H9 (cell line): Measurements from ENCODE around the gene PYHIN1. TPM values are rescaled to one million over a fixed set of nuclear protein-coding genes. Genes with fewer than 3 reads are reported as not detected.

Experiments
- DNase-seq: peaks from one replicate; pipeline ENCODE4 v3.0.0-alpha.2; 2017
- H2AFZ ChIP-seq: one replicate; pipeline ENCODE4 v1.6.1; 2013; ENCODE audit warnings: mild to moderate bottlenecking, low read length, control low read depth, moderate library complexity
- H2AK5ac ChIP-seq: 2 replicates; pipeline ENCODE4 v1.6.1; 2013; ENCODE audit warnings: low read length, control low read depth, mixed read lengths; ENCODE audit not compliant: insufficient read length
- H2BK120ac ChIP-seq: one replicate; pipeline ENCODE4 v1.6.1; 2013; ENCODE audit warnings: low read depth, mild to moderate bottlenecking, low read length, control low read depth, inconsistent platforms; ENCODE audit not compliant: poor library complexity, severe bottlenecking
- H2BK12ac ChIP-seq: 2 replicates; pipeline ENCODE4 v1.6.1; 2013; ENCODE audit warnings: low read length, control low read depth, mixed read lengths, low read depth; ENCODE audit not compliant: insufficient read length
- H2BK15ac ChIP-seq: 2 replicates; pipeline ENCODE4 v1.6.1; 2013; ENCODE audit warnings: low read depth, low read length, control low read depth
- H2BK20ac ChIP-seq: one replicate; pipeline ENCODE4 v1.6.1; 2013; ENCODE audit warnings: low read depth, mild to moderate bottlenecking, low read length, control low read depth, inconsistent platforms; ENCODE audit not compliant: poor library complexity, severe bottlenecking
- H2BK5ac ChIP-seq: 2 replicates; pipeline ENCODE4 v1.6.1; 2013; ENCODE audit warnings: low read length, control low read depth, mixed read lengths; ENCODE audit not compliant: insufficient read length
- H3K14ac ChIP-seq: 2 replicates; pipeline ENCODE4 v1.6.1; 2013; ENCODE audit warnings: low read length, control low read depth; ENCODE audit not compliant: insufficient read depth
- H3K18ac ChIP-seq: 2 replicates; pipeline ENCODE4 v1.6.1; 2013; ENCODE audit warnings: low read depth, mild to moderate bottlenecking, mixed read lengths, low read length, control low read depth; ENCODE audit not compliant: insufficient read length
- H3K23ac ChIP-seq: 2 replicates; pipeline ENCODE4 v1.6.1; 2013; ENCODE audit warnings: low read length, control low read depth, mixed read lengths, low read depth; ENCODE audit not compliant: insufficient read length
- H3K23me2 ChIP-seq: 2 replicates; pipeline ENCODE4 v1.6.1; 2013; ENCODE audit warnings: low read depth, mild to moderate bottlenecking, mixed read lengths, low read length, control low read depth; ENCODE audit not compliant: insufficient read length, poor library complexity, severe bottlenecking
- H3K27ac ChIP-seq: 2 replicates; pipeline ENCODE4 v1.5.1; 2013; ENCODE audit warnings: low read length, control low read depth, mixed read lengths, low read depth; ENCODE audit not compliant: insufficient read length
- H3K27me3 ChIP-seq: 2 replicates; pipeline ENCODE4 v1.6.1; 2013; ENCODE audit warnings: low read length, control low read depth, inconsistent platforms; ENCODE audit not compliant: insufficient read depth
- H3K4ac ChIP-seq: 2 replicates; pipeline ENCODE4 v1.6.1; 2013; ENCODE audit warnings: low read depth, mild to moderate bottlenecking, control low read depth, inconsistent platforms, low read length, moderate library complexity
- H3K4me1 ChIP-seq: 2 replicates; pipeline ENCODE4 v1.6.1; 2013; ENCODE audit warnings: low read length, control low read depth, inconsistent platforms; ENCODE audit not compliant: insufficient read depth
- H3K4me2 ChIP-seq: 2 replicates; pipeline ENCODE4 v1.6.1; 2013; ENCODE audit warnings: low read length, control low read depth, mixed read lengths; ENCODE audit not compliant: insufficient read length, insufficient read depth
- H3K56ac ChIP-seq: 2 replicates; pipeline ENCODE4 v1.6.1; 2013; ENCODE audit warnings: low read depth, mild to moderate bottlenecking, mixed read lengths, low read length, control low read depth; ENCODE audit not compliant: insufficient read length
- H3K79me1 ChIP-seq: 2 replicates; pipeline ENCODE4 v1.6.1; 2013; ENCODE audit warnings: low read depth, mild to moderate bottlenecking, moderate library complexity, low read length, control low read depth, inconsistent platforms; ENCODE audit not compliant: insufficient read depth, poor library complexity, severe bottlenecking
- H3K79me2 ChIP-seq: 2 replicates; pipeline ENCODE4 v1.6.1; 2013; ENCODE audit warnings: low read length, control low read depth, inconsistent platforms; ENCODE audit not compliant: insufficient read depth
- H3K9ac ChIP-seq: 2 replicates; pipeline ENCODE4 v1.6.1; 2013; ENCODE audit warnings: low read length, control low read depth, mixed read lengths; ENCODE audit not compliant: insufficient read length; ENCODE audit errors: extremely low read depth
- H3K9me3 ChIP-seq: one replicate; pipeline ENCODE4 v1.6.1; 2013; ENCODE audit warnings: low read depth, low read length, inconsistent platforms; ENCODE audit not compliant: control insufficient read depth
- H3T11ph ChIP-seq: one replicate; pipeline ENCODE4 v1.6.1; 2013; ENCODE audit warnings: mild to moderate bottlenecking, low read length, control low read depth, inconsistent platforms
- H4K20me1 ChIP-seq: one replicate; pipeline ENCODE4 v1.6.1; 2013; ENCODE audit not compliant: control insufficient read depth, insufficient read length, insufficient read depth
- H4K5ac ChIP-seq: 2 replicates; pipeline ENCODE4 v1.6.1; 2013; ENCODE audit warnings: low read depth, mild to moderate bottlenecking, mixed read lengths, low read length, control low read depth; ENCODE audit not compliant: insufficient read length
- H4K8ac ChIP-seq: replicated peaks from 2 replicates; pipeline ENCODE4 v1.6.1; 2013; ENCODE audit warnings: low read length, control low read depth, mixed read lengths, low read depth; ENCODE audit not compliant: insufficient read length
- H4K91ac ChIP-seq: 2 replicates; pipeline ENCODE4 v1.6.1; 2013; ENCODE audit warnings: low read depth, mild to moderate bottlenecking, moderate library complexity, mixed read lengths, low read length, control low read depth; ENCODE audit not compliant: insufficient read length
- H3K27ac Mint-ChIP-seq, 3 experiments: 2 replicates in 2 of 3; 3 replicates in 1 of 3; pipeline ENCODE4 v1.8.0; 2020 to 2021; ENCODE audit warnings: mixed read lengths in 3 of 3, mild to moderate bottlenecking in 1 of 3, moderate library complexity in 1 of 3
- H3K27me3 Mint-ChIP-seq: 2 replicates; pipeline ENCODE4 v1.8.0; 2021; ENCODE audit warnings: low read depth, mild to moderate bottlenecking, moderate library complexity, mixed read lengths
- H3K36me3 Mint-ChIP-seq, 3 experiments: 2 replicates in 2 of 3; 3 replicates in 1 of 3; pipeline ENCODE4 v1.8.0; 2020 to 2021; ENCODE audit warnings: low read depth in 3 of 3, mixed read lengths in 3 of 3; ENCODE audit not compliant: insufficient read depth in 1 of 3
- H3K4me1 Mint-ChIP-seq, 2 experiments: 2 replicates each; pipeline ENCODE4 v1.8.0; 2020; ENCODE audit warnings: mixed read lengths in 2 of 2
- H3K4me3 Mint-ChIP-seq, 2 experiments: 2 replicates in 1 of 2; 3 replicates in 1 of 2; pipeline ENCODE4 v1.8.0; 2020 to 2021; ENCODE audit warnings: mild to moderate bottlenecking in 2 of 2, mixed read lengths in 2 of 2, moderate library complexity in 1 of 2
- H3K9me3 Mint-ChIP-seq, 2 experiments: 2 replicates in 1 of 2; 3 replicates in 1 of 2; pipeline ENCODE4 v1.8.0; 2020; ENCODE audit warnings: mild to moderate bottlenecking in 2 of 2, mixed read lengths in 2 of 2, moderate library complexity in 1 of 2
- WGBS: extraction: QIAGEN DNeasy Blood & Tissue Kit; methylation state at CpG from one replicate; pipeline ENCODE4 v1.1.7; 2013; ENCODE audit warnings: missing lambda C conversion rate, low lambda C conversion rate, mixed read lengths; ENCODE audit not compliant: insufficient read length; ENCODE audit errors: extremely low coverage; 5-methylcytosine and 5-hydroxymethylcytosine counted together
- total RNA-seq: library from RNA; stranded (reverse); gene quantifications from 2 replicates; pipeline ENCODE4 v1.2.1, GENCODE V29; 2021
- TF ChIP-seq, protein P1 (sequence below): fragments of 200-600 bp; sonication (generic); conservative IDR thresholded peaks from 3 replicates; pipeline ENCODE4 v1.8.0; 2021; ENCODE audit warnings: antibody characterized with exemption, mild to moderate bottlenecking

Gene PYHIN1
- total RNA-seq, 1 experiment from 2014 or later = not detected

- Histone ChIP-seq H2BK20ac (no peak overlapping the region), H3K56ac (no peak overlapping the region), H2AK5ac (no peak overlapping the region), H3K9me3 (no peaks in the 10 kb centered on the region), H3K4ac (no peak overlapping the region), H3K79me2 (no peaks in the 10 kb centered on the region), H4K91ac (no peak overlapping the region), H3T11ph (no peak overlapping the region), H2BK5ac (no peak overlapping the region), H3K27me3 (no peaks in the 10 kb centered on the region), H4K5ac (no peak overlapping the region), H3K23ac (no peak overlapping the region), H4K8ac (no peak overlapping the region), H3K14ac (no peak overlapping the region), H2BK15ac (no peak overlapping the region), H2BK12ac (no peak overlapping the region), H3K4me1 (no peaks in the 10 kb centered on the region), H2BK120ac (no peak overlapping the region), H2AFZ (no peak overlapping the region), H3K79me1 (no peaks in the 10 kb centered on the region), H3K27ac (no peak overlapping the region), H3K4me2 (no peak overlapping the region), H3K9ac (no peak overlapping the region), H4K20me1 (no peaks in the 10 kb centered on the region), H3K18ac (no peak overlapping the region), H3K23me2 (no peaks in the 10 kb centered on the region)
- TF ChIP-seq, protein P1, sequence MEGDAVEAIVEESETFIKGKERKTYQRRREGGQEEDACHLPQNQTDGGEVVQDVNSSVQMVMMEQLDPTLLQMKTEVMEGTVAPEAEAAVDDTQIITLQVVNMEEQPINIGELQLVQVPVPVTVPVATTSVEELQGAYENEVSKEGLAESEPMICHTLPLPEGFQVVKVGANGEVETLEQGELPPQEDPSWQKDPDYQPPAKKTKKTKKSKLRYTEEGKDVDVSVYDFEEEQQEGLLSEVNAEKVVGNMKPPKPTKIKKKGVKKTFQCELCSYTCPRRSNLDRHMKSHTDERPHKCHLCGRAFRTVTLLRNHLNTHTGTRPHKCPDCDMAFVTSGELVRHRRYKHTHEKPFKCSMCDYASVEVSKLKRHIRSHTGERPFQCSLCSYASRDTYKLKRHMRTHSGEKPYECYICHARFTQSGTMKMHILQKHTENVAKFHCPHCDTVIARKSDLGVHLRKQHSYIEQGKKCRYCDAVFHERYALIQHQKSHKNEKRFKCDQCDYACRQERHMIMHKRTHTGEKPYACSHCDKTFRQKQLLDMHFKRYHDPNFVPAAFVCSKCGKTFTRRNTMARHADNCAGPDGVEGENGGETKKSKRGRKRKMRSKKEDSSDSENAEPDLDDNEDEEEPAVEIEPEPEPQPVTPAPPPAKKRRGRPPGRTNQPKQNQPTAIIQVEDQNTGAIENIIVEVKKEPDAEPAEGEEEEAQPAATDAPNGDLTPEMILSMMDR = no peak
- Mint-ChIP-seq H3K27me3 (peaks cover 2% of the 10 kb centered on the region; the same call in 1 of the 2 replicates), H3K4me3 (no peak overlapping the region), H3K36me3 (no peaks in the 10 kb centered on the region), H3K9me3 (no peaks in the 10 kb centered on the region; a peak in 1 of 5 replicates), H3K27ac (no peak overlapping the region), H3K4me1 (no peaks in the 10 kb centered on the region)
- DNase-seq = no peak
- no CpG with 5 or more reads among the region's 2 CpGs for WGBS
Measured at GRCh38 chr1:158939180-158939579, 7.8 kb downstream of the PYHIN1 start.
